SK-N-SH (cell line): ENCODE measurements around the gene BRD3.

Experiments used
- CHD2 ChIP-seq: fragments of 150-350 bp; IDR thresholded peaks from 2 replicates; pipeline ENCODE4 v1.6.1; 2018; ENCODE audit warnings: low read length; ENCODE audit not compliant: partially characterized antibody
- CTCF ChIP-seq: fragments of 200-600 bp; sonication (generic); IDR thresholded peaks from 2 replicates; pipeline ENCODE4 v1.6.1; 2017; ENCODE audit warnings: antibody characterized with exemption, mild to moderate bottlenecking, moderate library complexity
- ELF1 ChIP-seq: IDR thresholded peaks from 2 replicates; pipeline ENCODE4 v1.4.0; 2012
- EP300 ChIP-seq, 2 experiments: IDR thresholded peaks; 2 replicates each; pipeline versions ENCODE4 v1.4.0 to v1.6.1; 2012; ENCODE audit warnings: borderline replicate concordance in 1 of 2, low read depth in 1 of 2, low read length in 1 of 2
- EZH2phosphoT487 ChIP-seq: fragments of 200-600 bp; sonication (generic); IDR thresholded peaks from 2 replicates; pipeline ENCODE4 v1.6.1; 2017; ENCODE audit warnings: low read depth, mixed run types, mild to moderate bottlenecking, antibody characterized with exemption, moderate library complexity, borderline replicate concordance
- FOXM1 ChIP-seq: IDR thresholded peaks from 2 replicates; pipeline ENCODE4 v1.4.0; 2012; ENCODE audit warnings: low read depth, mild to moderate bottlenecking
- MAX ChIP-seq: IDR thresholded peaks from 2 replicates; pipeline ENCODE4 v1.4.0; 2012; ENCODE audit warnings: low read depth
- PBX3 ChIP-seq: IDR thresholded peaks from 2 replicates; pipeline ENCODE4; 2012
- POLR2AphosphoS5 ChIP-seq: IDR thresholded peaks from 2 replicates; pipeline ENCODE4 v1.6.1; 2012; ENCODE audit warnings: low read depth, low read length
- RCOR1 ChIP-seq: fragments of 150-350 bp; IDR thresholded peaks from 2 replicates; pipeline ENCODE4 v1.6.1; 2017; ENCODE audit warnings: antibody characterized with exemption, low read length
- RXRA ChIP-seq: IDR thresholded peaks from 2 replicates; pipeline ENCODE4 v1.4.0; 2012; ENCODE audit warnings: low read depth, mild to moderate bottlenecking, borderline replicate concordance
- TCF12 ChIP-seq: IDR thresholded peaks from 2 replicates; pipeline ENCODE4 v1.4.0; 2012

GRCh38 chr9:134055981-134056461, 11.8 kb downstream of the BRD3 start:
- TF ChIP-seq EP300 (IDR thresholded peaks at IDR 0.05; ENCODE audit: borderline replicate concordance in 1 of 2, low read depth in 1 of 2, low read length in 1 of 2) = no peak
- TF ChIP-seq POLR2AphosphoS5 = no peak
- TF ChIP-seq ELF1 = no peak
- no peak for TF ChIP-seq CTCF
- TF ChIP-seq EZH2phosphoT487 = no peak
- TF ChIP-seq RCOR1 = no peak
- TF ChIP-seq CHD2 = no peak
- no peak for TF ChIP-seq RXRA
- peak; percentile 45; the same call in 1 of the 2 replicates for TF ChIP-seq TCF12
- TF ChIP-seq MAX = no peak; the same call in 1 of the 2 replicates
- TF ChIP-seq FOXM1 = no peak
- no peak for TF ChIP-seq PBX3
